Gastrocnemius medialis (tissue), 4 donors: ENCODE results near the gene AKAP11.

Experiments
- CTCF ChIP-seq, 5 experiments: fragments of 450-650 bp in 3 of 5; fragments of 200-600 bp in 2 of 5; sonication (generic) in 2 of 5; IDR thresholded peaks in 4 of 5; conservative IDR thresholded peaks in 1 of 5; 1 replicate in 4 of 5; 2 replicates in 1 of 5; pipeline ENCODE4 v1.5.1; 2016 to 2019; ENCODE audit warnings: antibody characterized with exemption in 5 of 5, mild to moderate bottlenecking in 3 of 5, moderate library complexity in 3 of 5
- POLR2A ChIP-seq, 2 donors: fragments of 450-650 bp; IDR thresholded peaks; one replicate each; pipeline ENCODE4 v1.6.1; 2017; ENCODE audit warnings: antibody characterized with exemption in 2 of 2, mild to moderate bottlenecking in 2 of 2, moderate library complexity in 2 of 2

GRCh38 chr13:42298392-42298791 is 26.4 kb downstream of the AKAP11 start:
- no peak for TF ChIP-seq CTCF (IDR thresholded peaks at IDR 0.05 in 4 of 5, conservative IDR thresholded peaks at IDR 0.05 in 1 of 5)
- no peak for TF ChIP-seq POLR2A (IDR thresholded peaks at IDR 0.05)
